K562 (cell line): ENCODE data around the gene STAG2. TPM values are rescaled to one million over a fixed set of nuclear protein-coding genes. Genes with fewer than 3 reads are reported as not detected.
A peak's percentile ranks its signal among the peaks of the same experiment; 100 is the strongest.

ENCODE experiments used
- ATAC-seq: fragments of 200-7000 bp; cut with Tn5 transposase; 3 replicates; pipeline ENCODE4 v1.9.1; 2020; ENCODE audit warnings: moderate library complexity
- BruUV-seq: library from RNA; stranded (reverse); fragments of 400-500 nt; replicated peaks from 2 replicates; lab custom pipeline; 2021; lab: Mats Ljungman, UMichigan
- CTCF ChIA-PET: fragments of 300-600 bp; formaldehyde crosslinking; extraction: SDS; loops from one replicate; lab custom pipeline; 2021; ENCODE audit warnings: low intra/inter-chr PET ratio; lab: Yijun Ruan, JAX
- POLR2A ChIA-PET: fragments of 300-600, 350-650 bp; sonication (Branson Sonifier 250); formaldehyde crosslinking; extraction: SDS; loops from one replicate; lab custom pipeline; 2021; ENCODE audit warnings: antibody characterized with exemption, inconsistent platforms; lab: Yijun Ruan, JAX
- DNase-seq, 4 experiments: peaks; one replicate each; pipeline versions ENCODE4 v3.0.0 to v3.0.0-alpha.2; 2011 to 2018; ENCODE audit warnings: low spot score in 3 of 4, mixed read lengths in 3 of 4; ENCODE audit errors: extremely low read depth in 1 of 4
- FAIRE-seq: peaks from 2 replicates; lab custom pipeline; 2011; peaks lifted over from hg19 to GRCh38; lab: Jason Lieb, UNC
- H2AFZ ChIP-seq: 2 replicates; pipeline ENCODE4 v1.6.0; 2011; ENCODE audit warnings: low read depth, low read length, control low read depth, inconsistent platforms
- H3K27ac ChIP-seq: fragments of 200-600 bp; 3 replicates; pipeline ENCODE4 v1.8.0; 2011; ENCODE audit warnings: low read depth, mild to moderate bottlenecking, control low read depth, inconsistent platforms, low read length, moderate library complexity, mixed read lengths; ENCODE audit errors: extremely low read depth
- H3K27me3 ChIP-seq, 2 experiments: fragments of 300-600 bp in 1 of 2; 2 replicates in 1 of 2; 3 replicates in 1 of 2; pipeline versions ENCODE4 v1.6.0 to v1.8.0; 2011; ENCODE audit warnings: inconsistent platforms in 2 of 2, low read length in 2 of 2, mild to moderate bottlenecking in 1 of 2, mixed read lengths in 1 of 2, moderate library complexity in 1 of 2; ENCODE audit not compliant: control insufficient read depth in 2 of 2, insufficient read depth in 2 of 2
- H3K36me3 ChIP-seq: fragments of 300-600 bp; 3 replicates; pipeline ENCODE4 v1.8.0; 2011; ENCODE audit warnings: mild to moderate bottlenecking, low read length, inconsistent platforms; ENCODE audit not compliant: control insufficient read depth, insufficient read depth
- H3K4me1 ChIP-seq, 2 experiments: fragments of 200-600 bp in 1 of 2; replicated peaks in 1 of 2; 2 replicates in 1 of 2; 3 replicates in 1 of 2; pipeline versions ENCODE4 v1.5.1 to v1.8.0; 2011; ENCODE audit warnings: inconsistent platforms in 2 of 2, low read length in 2 of 2, mild to moderate bottlenecking in 1 of 2, mixed read lengths in 1 of 2, moderate library complexity in 1 of 2; ENCODE audit not compliant: control insufficient read depth in 2 of 2, insufficient read depth in 2 of 2
- H3K4me2 ChIP-seq: 2 replicates; pipeline ENCODE4 v1.6.1; 2011; ENCODE audit warnings: low read length, control low read depth, inconsistent platforms, mixed read lengths; ENCODE audit not compliant: insufficient read depth
- H3K4me3 ChIP-seq: fragments of 200-600 bp; sonication (generic), shearing (Covaris generic); 2 replicates; pipeline ENCODE4 v1.5.1; 2016; ENCODE audit warnings: control low read depth, inconsistent platforms
- H3K79me2 ChIP-seq: fragments of 200-600 bp; 3 replicates; pipeline ENCODE4 v1.8.0; 2011; ENCODE audit warnings: low read length, inconsistent platforms; ENCODE audit not compliant: control insufficient read depth, insufficient read depth
- H3K9ac ChIP-seq, 2 experiments: 2 replicates each; pipeline versions ENCODE4 v1.6.0 to v1.6.1; 2011; ENCODE audit warnings: low read depth in 2 of 2, low read length in 2 of 2, control low read depth in 1 of 2, inconsistent platforms in 1 of 2, mild to moderate bottlenecking in 1 of 2, mixed read lengths in 1 of 2; ENCODE audit not compliant: insufficient read depth in 1 of 2
- H3K9me1 ChIP-seq: one replicate; pipeline ENCODE4 v1.6.0; 2011; ENCODE audit warnings: inconsistent platforms, mild to moderate bottlenecking, low read length, moderate library complexity; ENCODE audit not compliant: control insufficient read depth, insufficient read depth
- H3K9me3 ChIP-seq: replicated peaks from 2 replicates; pipeline ENCODE4 v1.5.1; 2011; ENCODE audit warnings: low read depth, low read length, inconsistent platforms; ENCODE audit not compliant: control insufficient read depth, insufficient read depth
- H4K20me1 ChIP-seq: replicated peaks from 2 replicates; pipeline ENCODE4 v1.6.1; 2011; ENCODE audit warnings: low read length, inconsistent platforms, mixed read lengths; ENCODE audit not compliant: control insufficient read depth, insufficient read depth
- BRCA1 ChIP-seq, 2 experiments: fragments of 450-650 bp in 1 of 2; sonication (generic) in 1 of 2; formaldehyde crosslinking in 1 of 2; IDR thresholded peaks; 2 replicates each; pipeline versions ENCODE4 v1.5.0 to v1.6.1; 2017 to 2020; ENCODE audit warnings: mild to moderate bottlenecking in 1 of 2, missing genetic modification reagents in 1 of 2
- CBX1 ChIP-seq: sonication (generic); IDR thresholded peaks from 2 replicates; pipeline ENCODE4 v1.6.1; 2016; ENCODE audit warnings: antibody characterized with exemption, low read depth, mild to moderate bottlenecking
- MEF2A ChIP-seq: IDR thresholded peaks from 2 replicates; pipeline ENCODE4 v1.6.1; 2011; ENCODE audit warnings: low read depth, mild to moderate bottlenecking, low read length, moderate library complexity; ENCODE audit not compliant: control insufficient read depth
- ZEB2 ChIP-seq: fragments of 450-650 bp; IDR thresholded peaks from 2 replicates; pipeline ENCODE4 v1.6.1; 2016
- ZNF57 ChIP-seq: fragments of 450-650 bp; formaldehyde crosslinking; IDR thresholded peaks from 2 replicates; pipeline ENCODE4 v1.4.0; 2020; ENCODE audit warnings: mild to moderate bottlenecking, moderate library complexity
- WGBS: fragments of 100-300 bp; shearing (Covaris generic); methylation state at CpG from one replicate; pipeline ENCODE4 v1.1.6; 2016; ENCODE audit warnings: low coverage, mixed read lengths; ENCODE audit not compliant: insufficient coverage; ENCODE audit errors: missing lambda C conversion rate; 5-methylcytosine and 5-hydroxymethylcytosine counted together
- in situ Hi-C: fragments of 300-500 bp; cut with MboI; formaldehyde crosslinking; loops from 4 replicates; pipeline ENCODE4 v1.15.0; 2018; ENCODE audit warnings: inconsistent platforms, mixed read lengths
- intact Hi-C: fragments of 100-400 bp; cut with micrococcal nuclease; formaldehyde crosslinking; loops from 2 replicates; pipeline ENCODE4 v1.14.2; 2022
- polyA plus RNA-seq, 8 experiments: library from polyadenylated mRNA; depleted of rRNA in 4 of 8; stranded (reverse) in 5 of 8; unstranded in 3 of 8; fragments of >200 nt; fragmentation: Nextera tagmentation in 2 of 8; fragmentation: Illumina TruSeq in 1 of 8; extraction: Ambion mirVana in 2 of 8; extraction: Trizol in 1 of 8; gene quantifications; 2 replicates each; pipeline versions ENCODE4 v1.2.1 to v1.2.3, GENCODE V29; 2011 to 2014; ENCODE audit warnings: inconsistent platforms in 1 of 8, missing spikeins in 1 of 8
- total RNA-seq, 7 experiments: library from RNA; depleted of rRNA in 6 of 7; stranded (reverse); fragments of >200 nt in 6 of 7; fragmentation: Illumina TruSeq in 2 of 7; extraction: Trizol in 2 of 7; gene quantifications; 2 replicates each; pipeline versions ENCODE4 v1.2.1 to v1.2.3, GENCODE V29; 2011 to 2021; ENCODE audit warnings: low replicate concordance in 1 of 7
- TF ChIP-seq, protein P1 (sequence below), 3 experiments: fragments of 200-800 bp in 1 of 3; sonication (Bioruptor generic) in 1 of 3; sonication (generic) in 1 of 3; formaldehyde crosslinking in 1 of 3; IDR thresholded peaks; 2 replicates each; pipeline versions ENCODE4 v1.6.1 to v1.8.0; 2016 to 2022; ENCODE audit warnings: mild to moderate bottlenecking in 2 of 3, missing compliant biosample characterization in 2 of 3, missing genetic modification characterization in 2 of 3, missing genetic modification reagents in 1 of 3
- TF ChIP-seq, protein P2 (sequence below): sonication (generic); formaldehyde crosslinking; IDR thresholded peaks from 2 replicates; pipeline ENCODE4 v1.8.1; 2023; ENCODE audit warnings: missing genetic modification reagents, mild to moderate bottlenecking, borderline replicate concordance
- TF ChIP-seq, protein P3 (sequence below): fragments of 250-450 bp; sonication (Bioruptor Pico); IDR thresholded peaks from 2 replicates; pipeline ENCODE4 v1.6.1; 2021; ENCODE audit warnings: mild to moderate bottlenecking

The STAG2 gene
- total and polyA plus RNA-seq, 9 of the 15 experiments (the other 6 are each of a cell fraction or from before 2014, with no cell fraction given): 40.3 to 133 (median 90.1) TPM

GRCh38 chrX:123990169-123990568 is 28.7 kb downstream of the STAG2 start:
- ChIA-PET POLR2A (interaction anchor here (1.4 kb wide), 1 partner anchor 10 kb away, joined by 7 read pairs; no protein-coding TSS in a partner anchor), CTCF (no interaction called here)
- peaks cover 3 to 20% of the 10 kb centered on the region in 2 experiments; a peak in 3 of 5 replicates for H3K4me1 ChIP-seq
- peaks cover 97% of the 10 kb centered on the region for H3K79me2 ChIP-seq
- DNase-seq: no peak
- no peaks in the 10 kb centered on the region for H3K9me1 ChIP-seq
- ATAC-seq: no peak
- no peak overlapping the region for H3K4me3 ChIP-seq
- 88% methylated on average over 2 of the region's 2 CpGs for WGBS
- no peak overlapping the region for H3K27ac ChIP-seq
- intact Hi-C loops (no loop called here), in situ Hi-C loops (no loop called here)
- H2AFZ ChIP-seq: no peak overlapping the region
- peaks cover 5% of the 10 kb centered on the region; the same call in 2 of the 3 replicates for H3K36me3 ChIP-seq
- FAIRE-seq: no peak
- H3K27me3 ChIP-seq: no peaks in the 10 kb centered on the region
- no TSS peak for BruUV-seq
- H3K9me3 ChIP-seq: no peaks in the 10 kb centered on the region
- TF ChIP-seq ZNF57 (no peak), BRCA1 (IDR thresholded peaks at IDR 0.05) (no peak), BRCA1 (CRISPR knock-in tag; IDR thresholded peaks at IDR 0.05) (no peak), CBX1 (no peak)
- no peak overlapping the region for H3K9ac ChIP-seq
- 0 out of 2 replicates have a peak, but pooled peaks cover 4% of the 10 kb centered on the region for H4K20me1 ChIP-seq
- H3K4me2 ChIP-seq: no peak overlapping the region

- BruUV-seq: no TSS peak
- H3K27ac ChIP-seq: no peak overlapping the region
- WGBS: 10% methylated on average over 3 of the region's 3 CpGs
- no peak overlapping the region for H2AFZ ChIP-seq
- peaks cover 5% of the 10 kb centered on the region; the same call in 2 of the 3 replicates for H3K36me3 ChIP-seq
- ATAC-seq: peak; percentile 16; the same call in 1 of the 3 replicates
- peak overlapping the region; percentile 20; the same call in 1 of the 2 replicates for H3K4me2 ChIP-seq
- CTCF ChIA-PET: no interaction called here
- FAIRE-seq: no peak
- no peaks in the 10 kb centered on the region for H3K27me3 ChIP-seq
- no peak overlapping the region for H3K4me3 ChIP-seq
- H3K9ac ChIP-seq: no peak overlapping the region
- POLR2A ChIA-PET: interaction anchor here (0.5 to 1.4 kb wide), 2 partner anchors 9 to 786 kb away, joined by 3 to 7 read pairs; no protein-coding TSS in a partner anchor
- intact Hi-C loops: no loop called here
- H3K4me1 ChIP-seq: peaks cover under 1 to 20% of the 10 kb centered on the region in 2 experiments; a peak in 3 of 5 replicates
- no peak for DNase-seq
- in situ Hi-C loops: no loop called here
- H3K9me3 ChIP-seq: no peaks in the 10 kb centered on the region
- peaks cover 96% of the 10 kb centered on the region for H3K79me2 ChIP-seq
- H4K20me1 ChIP-seq: 0 out of 2 replicates have a peak, but pooled peaks cover 4% of the 10 kb centered on the region
- H3K9me1 ChIP-seq: no peaks in the 10 kb centered on the region
- TF ChIP-seq, protein P1, sequence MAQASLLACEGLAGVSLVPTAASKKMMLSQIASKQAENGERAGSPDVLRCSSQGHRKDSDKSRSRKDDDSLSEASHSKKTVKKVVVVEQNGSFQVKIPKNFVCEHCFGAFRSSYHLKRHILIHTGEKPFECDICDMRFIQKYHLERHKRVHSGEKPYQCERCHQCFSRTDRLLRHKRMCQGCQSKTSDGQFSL (CRISPR knock-in tag; IDR thresholded peaks at IDR 0.05): no peak
- TF ChIP-seq, protein P1 (tag; IDR thresholded peaks at IDR 0.05): no peak
- TF ChIP-seq, protein P2, sequence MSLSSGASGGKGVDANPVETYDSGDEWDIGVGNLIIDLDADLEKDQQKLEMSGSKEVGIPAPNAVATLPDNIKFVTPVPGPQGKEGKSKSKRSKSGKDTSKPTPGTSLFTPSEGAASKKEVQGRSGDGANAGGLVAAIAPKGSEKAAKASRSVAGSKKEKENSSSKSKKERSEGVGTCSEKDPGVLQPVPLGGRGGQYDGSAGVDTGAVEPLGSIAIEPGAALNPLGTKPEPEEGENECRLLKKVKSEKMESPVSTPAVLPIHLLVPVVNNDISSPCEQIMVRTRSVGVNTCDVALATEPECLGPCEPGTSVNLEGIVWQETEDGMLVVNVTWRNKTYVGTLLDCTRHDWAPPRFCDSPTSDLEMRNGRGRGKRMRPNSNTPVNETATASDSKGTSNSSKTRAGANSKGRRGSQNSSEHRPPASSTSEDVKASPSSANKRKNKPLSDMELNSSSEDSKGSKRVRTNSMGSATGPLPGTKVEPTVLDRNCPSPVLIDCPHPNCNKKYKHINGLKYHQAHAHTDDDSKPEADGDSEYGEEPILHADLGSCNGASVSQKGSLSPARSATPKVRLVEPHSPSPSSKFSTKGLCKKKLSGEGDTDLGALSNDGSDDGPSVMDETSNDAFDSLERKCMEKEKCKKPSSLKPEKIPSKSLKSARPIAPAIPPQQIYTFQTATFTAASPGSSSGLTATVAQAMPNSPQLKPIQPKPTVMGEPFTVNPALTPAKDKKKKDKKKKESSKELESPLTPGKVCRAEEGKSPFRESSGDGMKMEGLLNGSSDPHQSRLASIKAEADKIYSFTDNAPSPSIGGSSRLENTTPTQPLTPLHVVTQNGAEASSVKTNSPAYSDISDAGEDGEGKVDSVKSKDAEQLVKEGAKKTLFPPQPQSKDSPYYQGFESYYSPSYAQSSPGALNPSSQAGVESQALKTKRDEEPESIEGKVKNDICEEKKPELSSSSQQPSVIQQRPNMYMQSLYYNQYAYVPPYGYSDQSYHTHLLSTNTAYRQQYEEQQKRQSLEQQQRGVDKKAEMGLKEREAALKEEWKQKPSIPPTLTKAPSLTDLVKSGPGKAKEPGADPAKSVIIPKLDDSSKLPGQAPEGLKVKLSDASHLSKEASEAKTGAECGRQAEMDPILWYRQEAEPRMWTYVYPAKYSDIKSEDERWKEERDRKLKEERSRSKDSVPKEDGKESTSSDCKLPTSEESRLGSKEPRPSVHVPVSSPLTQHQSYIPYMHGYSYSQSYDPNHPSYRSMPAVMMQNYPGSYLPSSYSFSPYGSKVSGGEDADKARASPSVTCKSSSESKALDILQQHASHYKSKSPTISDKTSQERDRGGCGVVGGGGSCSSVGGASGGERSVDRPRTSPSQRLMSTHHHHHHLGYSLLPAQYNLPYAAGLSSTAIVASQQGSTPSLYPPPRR (CRISPR knock-in tag): no peak
- no peak for TF ChIP-seq ZEB2
- no peak for TF ChIP-seq MEF2A
- TF ChIP-seq, protein P3, sequence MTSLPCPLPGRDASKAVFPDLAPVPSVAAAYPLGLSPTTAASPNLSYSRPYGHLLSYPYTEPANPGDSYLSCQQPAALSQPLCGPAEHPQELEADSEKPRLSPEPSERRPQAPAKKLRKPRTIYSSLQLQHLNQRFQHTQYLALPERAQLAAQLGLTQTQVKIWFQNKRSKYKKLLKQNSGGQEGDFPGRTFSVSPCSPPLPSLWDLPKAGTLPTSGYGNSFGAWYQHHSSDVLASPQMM (CRISPR knock-in tag): no peak
Measured at GRCh38 chrX:123990602-123991001, 29.1 kb downstream of the STAG2 start.
